A549 (cell line): ENCODE measurements around the gene FHIP1B. TPM values are rescaled to one million over a fixed set of nuclear protein-coding genes. Genes with fewer than 3 reads are reported as not detected.

ENCODE experiments used
- ATAC-seq, 2 experiments: fragments of 200-7000 bp in 1 of 2; fragments of >200 bp in 1 of 2; cut with Nextera tagmentation in 1 of 2; cut with Tn5 transposase in 1 of 2; 3 replicates each; pipeline versions ENCODE4 v1.8.0 to v1.9.1; 2018 to 2020; ENCODE audit warnings: mild to moderate bottlenecking in 1 of 2, moderate library complexity in 1 of 2
- CTCF ChIA-PET: fragments of 300-600 bp; sonication (Branson Sonifier 250); formaldehyde crosslinking; extraction: SDS; loops from one replicate; lab custom pipeline; 2021; ENCODE audit warnings: antibody characterized with exemption, inconsistent platforms; lab: Yijun Ruan, JAX
- POLR2A ChIA-PET: fragments of 350-600 bp; formaldehyde crosslinking; extraction: SDS; loops from one replicate; lab custom pipeline; 2021; ENCODE audit warnings: antibody characterized with exemption, inconsistent platforms; lab: Yijun Ruan, JAX
- DNase-seq, 2 experiments: peaks; one replicate each; pipeline versions ENCODE4 v3.0.0 to v3.0.0-alpha.2; 2011 to 2016; ENCODE audit warnings: low read depth in 1 of 2, low spot score in 1 of 2
- FAIRE-seq: peaks from 2 replicates; lab custom pipeline; 2011; peaks lifted over from hg19 to GRCh38; lab: Jason Lieb, UNC
- H3K27ac ChIP-seq, 2 experiments: fragments of >200 bp; sonication (Bioruptor Twin); formaldehyde crosslinking; 3 replicates each; pipeline ENCODE4 v1.5.1; 2016 to 2017
- H3K4me1 ChIP-seq: fragments of >200 bp; sonication (Bioruptor Twin); formaldehyde crosslinking; 3 replicates; pipeline ENCODE4 v1.6.1; 2016
- H3K4me2 ChIP-seq: fragments of >200 bp; sonication (Bioruptor Twin); formaldehyde crosslinking; 3 replicates; pipeline ENCODE4 v1.6.1; 2016
- H3K4me3 ChIP-seq: fragments of >200 bp; sonication (Bioruptor Twin); formaldehyde crosslinking; 3 replicates; pipeline ENCODE4 v1.5.1; 2016
- H3K9me3 ChIP-seq: fragments of >200 bp; sonication (Bioruptor Twin); formaldehyde crosslinking; 3 replicates; pipeline ENCODE4 v1.6.1; 2016
- BHLHE40 ChIP-seq: IDR thresholded peaks from 2 replicates; pipeline ENCODE4 v1.6.1; 2012; ENCODE audit warnings: low read depth, low read length, inconsistent platforms
- CHD2 ChIP-seq: fragments of 150-350 bp; IDR thresholded peaks from 2 replicates; pipeline ENCODE4 v1.6.1; 2014; ENCODE audit warnings: low read length; ENCODE audit not compliant: partially characterized antibody
- EHF ChIP-seq: fragments of 250-450 bp; sonication (Bioruptor Pico); IDR thresholded peaks from 2 replicates; pipeline ENCODE4 v1.5.0; 2020; ENCODE audit warnings: mild to moderate bottlenecking
- GATA3 ChIP-seq: IDR thresholded peaks from 2 replicates; pipeline ENCODE4 v1.6.1; 2012; ENCODE audit warnings: borderline replicate concordance
- HDAC2 ChIP-seq: fragments of 200-600 bp; sonication (generic); IDR thresholded peaks from 2 replicates; pipeline ENCODE4 v1.6.1; 2016
- HEYL ChIP-seq: fragments of 250-450 bp; sonication (Bioruptor Pico); IDR thresholded peaks from 2 replicates; pipeline ENCODE4 v1.8.0; 2021; ENCODE audit warnings: mild to moderate bottlenecking, moderate library complexity
- JUN ChIP-seq, 2 experiments: fragments of >200 bp; sonication (Bioruptor Twin); formaldehyde crosslinking; IDR thresholded peaks; 2 replicates in 1 of 2; 3 replicates in 1 of 2; pipeline ENCODE4 v1.6.1; 2016 to 2017
- KDM1A ChIP-seq: fragments of 200-600 bp; sonication (generic); IDR thresholded peaks from 2 replicates; pipeline ENCODE4 v1.6.1; 2016; ENCODE audit warnings: low read depth, mild to moderate bottlenecking
- KDM5A ChIP-seq: fragments of 200-600 bp; sonication (generic); IDR thresholded peaks from 2 replicates; pipeline ENCODE4 v1.6.1; 2016; ENCODE audit warnings: antibody characterized with exemption, mild to moderate bottlenecking
- MAFK ChIP-seq: fragments of 450-650 bp; IDR thresholded peaks from 2 replicates; pipeline ENCODE4 v1.6.1; 2014; ENCODE audit not compliant: partially characterized antibody
- MAX ChIP-seq: IDR thresholded peaks from 2 replicates; pipeline ENCODE4 v1.6.1; 2012
- MYC ChIP-seq: IDR thresholded peaks from 2 replicates; pipeline ENCODE4 v1.6.1; 2012; ENCODE audit warnings: mild to moderate bottlenecking, inconsistent platforms, low read length, improper control_type of control experiment, borderline replicate concordance
- PHF8 ChIP-seq: fragments of 200-600 bp; sonication (generic); IDR thresholded peaks from 2 replicates; pipeline ENCODE4 v1.6.1; 2016; ENCODE audit warnings: low read depth, mild to moderate bottlenecking, antibody characterized with exemption, moderate library complexity, borderline replicate concordance
- POLR2A ChIP-seq: IDR thresholded peaks from 2 replicates; pipeline ENCODE4 v1.6.1; 2012; ENCODE audit warnings: mild to moderate bottlenecking, low read length
- RAD21 ChIP-seq, 2 experiments: fragments of >200 bp in 1 of 2; sonication (Bioruptor Twin) in 1 of 2; formaldehyde crosslinking in 1 of 2; IDR thresholded peaks in 1 of 2; conservative IDR thresholded peaks in 1 of 2; 2 replicates in 1 of 2; 3 replicates in 1 of 2; pipeline ENCODE4 v1.6.1; 2012 to 2018; ENCODE audit warnings: inconsistent platforms in 1 of 2
- RARB ChIP-seq: fragments of 250-450 bp; sonication (Bioruptor Pico); IDR thresholded peaks from 2 replicates; pipeline ENCODE4 v1.8.0; 2021; ENCODE audit warnings: mild to moderate bottlenecking, moderate library complexity
- RCOR1 ChIP-seq: fragments of 150-350 bp; IDR thresholded peaks from 2 replicates; pipeline ENCODE4 v1.6.1; 2014; ENCODE audit warnings: antibody characterized with exemption, low read length, low read depth
- REST ChIP-seq: fragments of 200-600 bp; sonication (generic); IDR thresholded peaks from 2 replicates; pipeline ENCODE4 v1.6.1; 2016; ENCODE audit warnings: antibody characterized with exemption, mild to moderate bottlenecking, moderate library complexity
- ZSCAN20 ChIP-seq: fragments of 250-450 bp; sonication (Bioruptor Pico); IDR thresholded peaks from 2 replicates; pipeline ENCODE4 v1.8.0; 2022; ENCODE audit warnings: mild to moderate bottlenecking, moderate library complexity
- WGBS: methylation state at CpG from one replicate; pipeline ENCODE4 v1.1.6; 2017; ENCODE audit errors: missing lambda C conversion rate; 5-methylcytosine and 5-hydroxymethylcytosine counted together
- polyA minus RNA-seq: library from RNA; depleted of rRNA, polyadenylated mRNA; stranded (reverse); fragments of >200 nt; gene quantifications from 2 replicates; pipeline ENCODE4 v1.2.3, GENCODE V29; 2011; rRNA and poly(A)+ RNA removed
- polyA plus RNA-seq, 4 experiments: library from polyadenylated mRNA; depleted of rRNA in 3 of 4; stranded (reverse); fragments of >200 nt; fragmentation: RNase III in 1 of 4; extraction: RNeasy Plus Mini Kit Qiagen cat#74134 plus additional on column Dnase treatment in 1 of 4; gene quantifications; 2 replicates in 3 of 4; 3 replicates in 1 of 4; pipeline ENCODE4 v1.2.3, GENCODE V29; 2011 to 2017
- TF ChIP-seq, protein P1 (sequence below): fragments of >200 bp; sonication (Bioruptor Twin); formaldehyde crosslinking; IDR thresholded peaks from 3 replicates; pipeline ENCODE4 v1.6.1; 2016
- TF ChIP-seq, protein P2 (sequence below): fragments of >200 bp; sonication (Bioruptor Twin); formaldehyde crosslinking; IDR thresholded peaks from 2 replicates; pipeline ENCODE4 v1.6.1; 2016
- TF ChIP-seq, protein P3 (sequence below): fragments of >200 bp; sonication (Bioruptor Twin); formaldehyde crosslinking; IDR thresholded peaks from 3 replicates; pipeline ENCODE4 v1.5.1; 2016

FHIP1B gene
- 19.4 and 23.9 TPM in 2 replicates for polyA plus RNA-seq (2011; rRNA removed)
- 18.7 and 25.3 TPM in 2 replicates for polyA plus RNA-seq (2012; cell fraction: cytosol; rRNA removed)
- 97.5 and 108 TPM in 2 replicates for polyA plus RNA-seq (2012; cell fraction: nucleus; rRNA removed)
- 12.6 to 14.3 TPM (median 13.9 TPM) in 3 replicates for polyA plus RNA-seq (2017; fragmentation: RNase III; extraction: RNeasy Plus Mini Kit Qiagen cat#74134 plus additional on column Dnase treatment)
- polyA minus RNA-seq = 29.0 and 29.5 TPM in 2 replicates

DNA sequence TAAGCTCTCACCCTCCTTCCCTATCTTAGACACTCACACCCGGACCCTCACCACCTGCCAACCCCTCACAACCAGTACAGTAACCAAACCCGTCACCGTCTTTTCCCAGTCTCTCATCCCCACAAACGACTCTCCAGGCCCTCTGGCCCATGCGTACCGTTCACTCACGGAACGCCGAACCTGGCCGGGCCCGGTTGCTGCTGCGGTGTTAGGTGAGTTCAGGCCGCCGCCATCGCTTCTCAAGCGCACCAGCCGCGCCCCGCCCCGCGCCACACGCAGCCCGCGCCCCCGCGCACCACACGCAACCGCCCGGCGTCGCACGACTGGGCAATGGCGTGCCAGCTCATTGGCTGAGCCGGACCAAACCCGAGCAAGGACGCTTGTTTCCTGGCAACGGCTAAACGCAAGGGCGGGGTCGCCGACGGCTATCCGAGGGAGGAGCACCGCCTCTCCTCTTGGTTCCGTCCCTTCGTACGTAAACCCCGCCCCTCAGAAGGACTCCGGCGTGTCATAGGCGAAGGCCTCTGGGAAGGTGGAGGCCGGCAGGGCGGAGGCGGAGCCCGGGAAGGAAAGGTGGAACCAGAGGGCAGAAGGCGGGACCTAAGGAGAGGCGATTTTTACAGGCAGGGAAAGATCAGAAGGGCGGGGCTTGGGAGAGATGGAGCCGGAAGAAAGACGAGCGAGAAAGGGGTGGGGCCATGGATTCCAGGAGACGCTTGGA lies at the start of gene FHIP1B:
Gene FHIP1B, minus strand, starts transcription at position 250 of the 721 bp plus-strand sequence. CDS start 10,120 bp downstream, outside the sequence.
- peak; percentile 86 to 99 for DNase-seq
- Histone ChIP-seq H3K4me2 (peak within 1 kb of the TSS; percentile 95), H3K4me3 (peak within 1 kb of the TSS; percentile 90), H3K9me3 (no peaks in the 10 kb centered on the region), H3K4me1 (peaks cover 11% of the 10 kb centered on the region; the same call in 2 of the 3 replicates), H3K27ac (peak within 1 kb of the TSS; percentile 89)
- TF ChIP-seq JUN (IDR thresholded peaks at IDR 0.05) (peak in 1 of 2 experiments; percentile 74; a peak in 3 of 5 replicates), POLR2A (peak; percentile 80), HEYL (CRISPR knock-in tag) (no peak), MYC (no peak), KDM5A (0 out of 2 replicates have a peak, but pooled peaks have one; percentile 48), GATA3 (no peak), BHLHE40 (no peak), MAX (peak; percentile 62; the same call in 1 of the 2 replicates), RCOR1 (no peak), PHF8 (peak; percentile 95)
- TF ChIP-seq, protein P1, sequence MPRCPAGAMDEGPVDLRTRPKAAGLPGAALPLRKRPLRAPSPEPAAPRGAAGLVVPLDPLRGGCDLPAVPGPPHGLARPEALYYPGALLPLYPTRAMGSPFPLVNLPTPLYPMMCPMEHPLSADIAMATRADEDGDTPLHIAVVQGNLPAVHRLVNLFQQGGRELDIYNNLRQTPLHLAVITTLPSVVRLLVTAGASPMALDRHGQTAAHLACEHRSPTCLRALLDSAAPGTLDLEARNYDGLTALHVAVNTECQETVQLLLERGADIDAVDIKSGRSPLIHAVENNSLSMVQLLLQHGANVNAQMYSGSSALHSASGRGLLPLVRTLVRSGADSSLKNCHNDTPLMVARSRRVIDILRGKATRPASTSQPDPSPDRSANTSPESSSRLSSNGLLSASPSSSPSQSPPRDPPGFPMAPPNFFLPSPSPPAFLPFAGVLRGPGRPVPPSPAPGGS = 0 out of 3 replicates have a peak, but pooled peaks have one; percentile 51
- 1% methylated on average over 28 of the region's 62 CpGs for WGBS
- POLR2A ChIA-PET = interaction anchor here (0.9 to 2.8 kb wide), 5 partner anchors 8 to 85 kb away, joined by 3 to 12 read pairs (median 4); partner anchors contain the start of gene CAVIN3
- ATAC-seq = peak; percentile 92 to 95
- CTCF ChIA-PET = interaction anchor here (0.6 to 6.4 kb wide), 5 partner anchors 9 to 145 kb away, joined by 3 to 33 read pairs (median 4); no protein-coding TSS in a partner anchor
- FAIRE-seq = peak; percentile 89

DNA sequence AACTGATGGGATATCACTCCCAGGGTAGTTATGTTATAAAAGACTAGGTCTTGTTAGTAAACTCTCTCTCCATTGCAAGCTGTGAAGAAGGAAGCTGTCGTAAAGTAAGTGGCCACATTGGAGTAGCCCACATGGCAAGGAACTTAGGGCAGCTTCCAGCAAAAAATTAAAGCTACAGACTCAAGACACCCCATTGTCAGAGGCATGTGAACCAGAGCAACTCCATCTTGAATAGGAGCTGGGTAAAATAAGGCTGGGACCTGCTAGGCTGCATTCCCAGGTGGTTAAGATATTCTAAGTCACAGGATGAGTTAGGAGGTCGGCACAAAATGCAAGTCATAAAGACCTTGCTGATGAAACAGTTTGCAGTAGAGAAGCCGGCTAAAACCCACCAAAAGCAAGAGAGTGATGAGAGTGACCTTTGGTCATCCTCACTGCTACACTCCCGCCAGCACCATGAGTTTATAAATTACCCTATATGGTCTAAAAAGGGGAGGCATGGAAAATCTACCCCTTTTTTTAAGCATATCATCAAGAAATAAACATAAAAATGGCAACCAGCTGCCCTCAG lies 49.1 kb upstream of the FHIP1B start:
- POLR2A ChIA-PET = no interaction called here

More for the DNA sequence above, 49.1 kb upstream of the FHIP1B start:
- DNase-seq = no peak
- TF ChIP-seq RARB (CRISPR knock-in tag) (no peak), MAFK (no peak), REST (no peak), RAD21 (conservative IDR thresholded peaks at IDR 0.05 in 1 of 2, IDR thresholded peaks at IDR 0.05 in 1 of 2) (no peak), ZSCAN20 (no peak), HDAC2 (no peak), GATA3 (no peak), CHD2 (no peak), EHF (no peak), KDM1A (no peak), HEYL (CRISPR knock-in tag) (no peak)
- TF ChIP-seq, protein P2, sequence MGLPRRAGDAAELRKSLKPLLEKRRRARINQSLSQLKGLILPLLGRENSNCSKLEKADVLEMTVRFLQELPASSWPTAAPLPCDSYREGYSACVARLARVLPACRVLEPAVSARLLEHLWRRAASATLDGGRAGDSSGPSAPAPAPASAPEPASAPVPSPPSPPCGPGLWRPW = no peak
- TF ChIP-seq, protein P3, sequence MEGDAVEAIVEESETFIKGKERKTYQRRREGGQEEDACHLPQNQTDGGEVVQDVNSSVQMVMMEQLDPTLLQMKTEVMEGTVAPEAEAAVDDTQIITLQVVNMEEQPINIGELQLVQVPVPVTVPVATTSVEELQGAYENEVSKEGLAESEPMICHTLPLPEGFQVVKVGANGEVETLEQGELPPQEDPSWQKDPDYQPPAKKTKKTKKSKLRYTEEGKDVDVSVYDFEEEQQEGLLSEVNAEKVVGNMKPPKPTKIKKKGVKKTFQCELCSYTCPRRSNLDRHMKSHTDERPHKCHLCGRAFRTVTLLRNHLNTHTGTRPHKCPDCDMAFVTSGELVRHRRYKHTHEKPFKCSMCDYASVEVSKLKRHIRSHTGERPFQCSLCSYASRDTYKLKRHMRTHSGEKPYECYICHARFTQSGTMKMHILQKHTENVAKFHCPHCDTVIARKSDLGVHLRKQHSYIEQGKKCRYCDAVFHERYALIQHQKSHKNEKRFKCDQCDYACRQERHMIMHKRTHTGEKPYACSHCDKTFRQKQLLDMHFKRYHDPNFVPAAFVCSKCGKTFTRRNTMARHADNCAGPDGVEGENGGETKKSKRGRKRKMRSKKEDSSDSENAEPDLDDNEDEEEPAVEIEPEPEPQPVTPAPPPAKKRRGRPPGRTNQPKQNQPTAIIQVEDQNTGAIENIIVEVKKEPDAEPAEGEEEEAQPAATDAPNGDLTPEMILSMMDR = no peak
- TF ChIP-seq, protein P1 = no peak
- Histone ChIP-seq H3K4me2 (no peak overlapping the region), H3K27ac (no peak overlapping the region), H3K4me3 (no peak overlapping the region), H3K9me3 (no peaks in the 10 kb centered on the region), H3K4me1 (peaks cover 7% of the 10 kb centered on the region; the same call in 1 of the 3 replicates)
- FAIRE-seq = no peak
- no peak for ATAC-seq
- CTCF ChIA-PET = interaction anchor here (0.9 to 1.3 kb wide), 4 partner anchors 13 to 72 kb away, joined by 3 read pairs; no protein-coding TSS in a partner anchor
- 43% methylated on average over 4 of the region's 4 CpGs for WGBS
